IPS-18c (cell line): ENCODE data around the gene GJC2.

Experiments
- H3K4me3 ChIP-seq: 2 replicates; pipeline ENCODE4 v1.7.0; 2013; ENCODE audit warnings: low read depth, mild to moderate bottlenecking, low read length, moderate library complexity; ENCODE audit not compliant: insufficient read depth
- H3K9me3 ChIP-seq: one replicate; pipeline ENCODE4 v1.6.1; 2013; ENCODE audit warnings: mild to moderate bottlenecking, low read length, moderate library complexity; ENCODE audit not compliant: control insufficient read depth, insufficient read depth

GJC2 gene

DNA sequence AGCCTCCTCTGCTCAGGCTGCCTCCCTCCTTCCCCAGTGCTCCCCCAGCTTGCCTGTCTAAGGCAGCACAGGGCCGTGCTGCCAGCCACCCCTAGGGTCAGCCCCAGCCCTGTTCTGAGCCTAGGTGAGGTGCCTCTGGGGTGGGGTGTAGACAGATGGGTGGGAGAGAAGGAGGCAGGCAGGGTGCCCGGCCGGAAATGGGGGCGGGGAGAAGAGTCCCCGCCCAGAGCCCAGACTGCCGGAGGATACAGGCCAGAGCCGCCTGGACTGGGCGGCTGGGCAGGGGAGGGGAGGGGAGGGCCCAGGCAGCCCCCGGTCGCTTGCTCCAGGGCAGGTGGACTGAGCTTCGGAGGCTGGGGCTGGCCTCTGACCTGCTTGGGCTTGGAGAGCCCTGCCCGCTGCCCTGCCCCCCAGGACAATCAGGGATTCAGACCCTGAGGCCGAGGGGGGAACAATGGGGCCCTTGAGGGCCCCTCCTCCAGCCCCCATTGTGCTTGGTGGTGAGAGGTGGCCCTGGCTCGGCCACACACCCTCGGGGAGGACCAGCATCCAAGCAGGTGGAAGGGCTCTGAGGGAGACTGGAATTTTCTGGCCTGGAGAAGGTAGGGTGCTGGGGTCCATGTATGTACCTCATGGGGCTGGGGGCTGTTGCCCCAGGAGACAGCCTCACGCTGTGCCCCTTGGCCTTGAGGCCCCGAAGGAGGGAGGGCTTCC, at the start of gene GJC2:
Gene GJC2 (plus strand): TSS at position 525 of the 714 bp plus-strand sequence. CDS start 7,829 bp downstream, outside the sequence.
- H3K4me3 ChIP-seq = no peak within 1 kb of the TSS
- H3K9me3 ChIP-seq = no peaks in the 10 kb centered on the region

DNA sequence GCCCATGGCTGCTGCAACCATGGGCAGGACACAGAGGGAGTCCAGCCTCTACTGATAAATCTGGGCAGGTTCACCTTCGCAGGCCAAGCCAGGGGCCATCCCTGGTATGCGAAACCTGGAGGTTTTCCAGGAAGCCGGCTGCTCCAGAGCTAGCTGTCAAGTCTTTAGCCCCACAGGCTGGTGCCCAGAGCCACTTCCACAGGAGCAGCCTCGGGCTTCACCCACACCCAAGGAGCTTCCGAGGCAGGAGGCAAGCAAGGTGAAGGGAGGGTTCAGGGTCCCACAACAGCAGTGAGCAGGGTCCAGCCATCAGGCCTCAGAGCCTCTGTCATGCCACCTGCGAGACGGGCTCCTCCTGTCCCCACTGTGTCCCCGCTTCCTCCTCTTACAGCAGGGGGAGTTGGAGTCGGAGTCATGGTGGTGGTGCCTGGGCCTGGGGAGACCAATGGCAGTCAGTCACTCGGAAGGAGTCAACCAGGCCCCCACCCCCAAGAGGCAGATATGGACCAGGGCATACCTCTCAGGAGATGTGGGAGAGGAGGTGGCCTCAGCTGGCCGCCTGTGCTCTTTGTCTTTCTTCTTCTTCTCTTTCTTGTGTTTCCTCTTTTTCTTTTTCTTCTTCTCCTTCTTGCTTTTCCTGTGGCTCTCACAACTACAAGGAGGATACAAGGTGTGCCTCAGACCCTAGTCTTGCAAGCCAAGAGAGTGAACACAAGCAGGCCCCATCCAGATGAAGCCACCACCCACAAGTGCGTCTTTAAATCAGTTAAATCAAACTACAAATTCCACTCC, 48.7 kb upstream of the GJC2 start:
- H3K9me3 ChIP-seq = no peaks in the 10 kb centered on the region

DNA sequence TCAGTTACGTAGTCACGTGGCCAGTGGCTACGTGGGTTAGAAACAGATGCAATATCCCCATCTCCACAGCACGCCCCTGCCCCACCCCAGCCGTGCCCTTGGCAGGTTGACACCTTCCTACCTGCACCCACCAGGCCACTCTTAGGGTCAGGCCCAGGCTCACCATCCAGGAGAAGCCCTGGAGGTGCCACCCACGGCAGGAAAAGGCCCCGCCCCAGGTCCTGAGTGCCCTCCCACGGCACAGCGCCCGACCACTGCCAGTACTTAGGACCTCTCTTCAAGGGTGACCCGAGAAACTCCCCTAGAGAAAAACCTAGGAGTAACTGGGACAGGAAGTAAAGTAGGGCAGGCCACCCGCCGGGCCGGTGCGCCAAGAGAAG, 48.1 kb upstream of the GJC2 start:
- Histone ChIP-seq H3K9me3 (no peaks in the 10 kb centered on the region), H3K4me3 (peak overlapping the region; percentile 90)

More for the DNA sequence above, 48.7 kb upstream of the GJC2 start:
- H3K4me3 ChIP-seq = peak overlapping the region; percentile 90

- no peaks in the 10 kb centered on the region for H3K9me3 ChIP-seq
- peak overlapping the region; percentile 90 for H3K4me3 ChIP-seq
Measured at GRCh38 chr1:228101994-228102790, 47.5 kb upstream of the GJC2 start.

GRCh38 chr1:228102791-228103620, 46.7 kb upstream of the GJC2 start, which contains the start of gene C1orf35:
TSS of gene C1orf35 (minus strand) at chr1:228103325. CDS start at chr1:228103227, 98 bp downstream.
- H3K9me3 ChIP-seq = no peaks in the 10 kb centered on the region
- H3K4me3 ChIP-seq = peak within 1 kb of the TSS; percentile 90

DNA sequence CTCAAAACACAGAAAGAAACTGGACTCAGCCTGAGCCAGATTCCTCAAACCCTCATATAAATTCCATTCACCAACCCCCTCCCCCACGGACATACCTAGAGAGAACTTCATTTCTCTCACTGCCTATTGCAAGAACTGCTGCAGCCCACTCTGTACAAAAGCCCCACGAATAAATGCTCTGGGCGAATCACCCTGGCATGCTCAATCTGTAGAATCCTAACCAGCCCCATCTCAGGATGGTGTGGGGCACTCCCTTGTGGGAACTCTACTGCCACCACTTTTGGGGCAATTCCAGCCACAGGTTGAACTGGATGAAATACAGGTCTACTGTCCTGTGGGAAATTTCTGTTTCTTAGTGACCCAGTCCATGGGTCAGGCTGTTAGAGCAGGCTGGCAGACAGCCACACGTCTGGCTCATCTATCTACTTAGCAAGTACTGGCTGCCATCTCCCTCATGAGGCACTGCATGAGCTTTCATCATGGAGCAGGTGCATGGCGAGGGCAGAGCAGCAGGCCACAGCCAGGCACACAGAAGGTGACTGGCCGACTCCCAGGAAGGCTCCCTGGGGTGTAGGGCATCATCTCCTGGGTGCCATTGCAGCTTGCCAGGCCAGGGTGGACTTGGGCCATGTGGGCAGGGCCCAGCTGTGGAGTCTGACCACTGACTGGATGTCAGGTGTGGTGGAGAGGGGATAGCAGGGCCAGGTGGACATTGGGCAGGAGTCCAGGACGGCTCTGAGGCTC, 45.0 kb upstream of the GJC2 start:
- Histone ChIP-seq H3K4me3 (no peak overlapping the region), H3K9me3 (no peaks in the 10 kb centered on the region)

DNA sequence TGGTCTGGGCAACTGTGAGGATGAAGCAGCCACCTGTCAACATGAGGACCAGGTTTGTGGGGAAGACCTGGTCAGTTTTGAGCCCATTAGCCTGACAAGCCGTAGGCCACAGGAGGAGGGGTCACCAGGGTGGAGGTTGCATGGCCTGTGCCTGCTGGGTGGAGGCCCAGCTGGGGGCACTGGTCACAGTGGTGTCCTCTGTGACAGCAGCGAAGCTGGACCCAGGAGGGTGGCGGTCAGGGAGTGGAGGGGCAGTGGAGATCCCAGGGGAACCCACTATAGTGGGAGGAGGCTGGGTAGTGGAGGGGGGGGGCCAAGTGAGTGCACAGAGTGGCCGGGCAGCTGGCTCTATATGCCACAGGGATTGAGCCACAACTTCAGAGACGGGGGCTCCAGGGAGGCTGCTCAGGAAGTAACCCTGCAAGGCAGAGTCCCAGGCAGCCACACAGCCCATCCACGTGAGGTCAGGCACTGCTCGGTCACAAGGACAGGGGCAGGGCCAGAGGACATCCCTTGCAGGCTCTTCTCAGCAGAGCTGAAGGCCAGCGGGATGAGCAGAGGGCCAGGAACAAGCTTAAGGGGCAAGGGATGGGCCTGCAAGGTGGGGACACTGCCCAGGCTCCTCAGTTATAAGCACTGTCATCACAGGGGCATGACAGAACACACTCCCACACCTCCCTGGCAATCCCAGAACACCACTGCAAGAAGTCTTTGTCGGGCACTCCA, 44.3 kb upstream of the GJC2 start:
- H3K4me3 ChIP-seq = no peak overlapping the region
- no peaks in the 10 kb centered on the region for H3K9me3 ChIP-seq

- Histone ChIP-seq H3K4me3 (no peak overlapping the region), H3K9me3 (no peaks in the 10 kb centered on the region)
Measured at GRCh38 chr1:228105996-228106799, 43.5 kb upstream of the GJC2 start.

DNA sequence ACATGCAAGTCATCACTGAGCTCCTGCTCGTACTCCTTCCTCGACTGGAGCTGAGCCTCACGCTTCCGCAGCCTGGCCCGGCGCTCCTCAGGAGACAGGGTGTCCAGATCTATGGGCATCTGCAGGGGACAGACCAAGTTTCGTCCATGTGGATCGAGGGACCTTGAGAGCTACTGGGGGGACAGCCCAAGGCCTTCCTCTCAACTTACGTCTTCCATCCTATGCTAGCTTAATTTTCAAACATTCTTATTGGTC, 43.0 kb upstream of the GJC2 start:
- Histone ChIP-seq H3K4me3 (no peak overlapping the region), H3K9me3 (no peaks in the 10 kb centered on the region)

DNA sequence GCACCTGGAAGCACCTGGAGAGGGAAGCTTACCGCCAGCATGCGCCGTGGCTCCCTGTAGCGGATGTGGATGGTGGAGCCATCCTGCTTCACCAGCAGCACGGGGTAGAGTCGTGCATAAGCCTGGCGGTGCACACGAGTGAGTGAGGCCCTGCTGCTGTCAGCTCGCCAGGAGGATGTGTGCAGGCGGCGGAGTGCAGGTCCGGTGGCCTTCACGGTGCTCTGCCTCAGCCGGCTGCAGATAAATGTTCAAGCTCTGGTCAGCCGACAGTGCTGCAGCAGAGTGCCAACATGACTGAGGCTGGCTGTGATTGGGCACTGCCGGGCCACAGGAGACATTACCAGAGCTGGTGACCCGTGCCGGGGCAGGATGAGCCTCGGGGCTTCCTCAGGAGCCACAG, 42.1 kb upstream of the GJC2 start:
- Histone ChIP-seq H3K4me3 (no peak overlapping the region), H3K9me3 (no peaks in the 10 kb centered on the region)

DNA sequence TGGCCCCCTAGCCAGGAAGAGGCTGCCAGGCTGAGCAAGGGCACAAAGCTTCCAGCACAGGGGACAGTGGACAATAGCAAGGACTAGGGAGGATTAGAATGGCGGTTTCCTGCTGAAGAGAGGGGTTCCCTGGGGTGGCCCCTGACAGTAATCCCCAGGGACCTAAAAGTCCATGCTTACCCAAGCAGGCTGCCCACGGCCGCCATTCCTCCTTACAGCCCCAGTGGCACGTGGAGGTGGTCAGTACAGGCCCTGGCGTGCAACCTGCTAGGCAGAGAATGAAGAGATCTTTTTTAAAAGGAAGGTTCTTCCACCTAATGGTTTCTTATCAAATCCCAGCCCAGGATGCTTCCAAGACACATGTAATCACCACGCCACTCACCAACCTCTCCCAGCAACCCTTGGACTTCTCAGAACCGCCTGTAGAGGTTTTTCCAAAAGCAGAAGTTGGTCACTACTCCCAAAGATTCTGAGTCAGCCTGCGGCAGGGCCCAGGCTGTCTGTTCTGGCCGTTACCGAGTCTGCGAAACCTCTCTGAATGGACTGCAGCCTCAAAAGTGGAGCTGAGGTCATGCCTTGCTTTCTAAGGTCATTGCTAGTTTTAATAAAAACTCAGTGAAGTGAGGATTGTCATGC, 41.6 kb upstream of the GJC2 start:
- Histone ChIP-seq H3K9me3 (no peaks in the 10 kb centered on the region), H3K4me3 (peak overlapping the region; percentile 99)

DNA sequence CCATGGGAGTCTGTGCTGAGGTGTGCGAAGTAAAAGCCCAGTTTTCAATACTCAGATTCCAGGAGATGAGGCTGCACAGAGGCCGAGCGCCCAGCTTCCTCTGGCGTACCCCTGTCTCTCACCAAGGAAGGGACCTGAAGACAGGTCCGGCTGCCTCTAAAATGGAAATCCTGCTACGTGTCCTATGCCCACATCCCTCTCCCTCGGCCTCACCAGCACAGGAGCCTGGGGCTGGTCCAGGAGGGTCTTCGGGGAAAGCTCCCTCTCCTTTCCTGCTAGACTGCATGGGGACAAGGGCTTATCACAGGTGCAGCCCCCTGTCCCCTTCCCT, 41.0 kb upstream of the GJC2 start:
- Histone ChIP-seq H3K4me3 (peak overlapping the region; percentile 99), H3K9me3 (no peaks in the 10 kb centered on the region)

DNA sequence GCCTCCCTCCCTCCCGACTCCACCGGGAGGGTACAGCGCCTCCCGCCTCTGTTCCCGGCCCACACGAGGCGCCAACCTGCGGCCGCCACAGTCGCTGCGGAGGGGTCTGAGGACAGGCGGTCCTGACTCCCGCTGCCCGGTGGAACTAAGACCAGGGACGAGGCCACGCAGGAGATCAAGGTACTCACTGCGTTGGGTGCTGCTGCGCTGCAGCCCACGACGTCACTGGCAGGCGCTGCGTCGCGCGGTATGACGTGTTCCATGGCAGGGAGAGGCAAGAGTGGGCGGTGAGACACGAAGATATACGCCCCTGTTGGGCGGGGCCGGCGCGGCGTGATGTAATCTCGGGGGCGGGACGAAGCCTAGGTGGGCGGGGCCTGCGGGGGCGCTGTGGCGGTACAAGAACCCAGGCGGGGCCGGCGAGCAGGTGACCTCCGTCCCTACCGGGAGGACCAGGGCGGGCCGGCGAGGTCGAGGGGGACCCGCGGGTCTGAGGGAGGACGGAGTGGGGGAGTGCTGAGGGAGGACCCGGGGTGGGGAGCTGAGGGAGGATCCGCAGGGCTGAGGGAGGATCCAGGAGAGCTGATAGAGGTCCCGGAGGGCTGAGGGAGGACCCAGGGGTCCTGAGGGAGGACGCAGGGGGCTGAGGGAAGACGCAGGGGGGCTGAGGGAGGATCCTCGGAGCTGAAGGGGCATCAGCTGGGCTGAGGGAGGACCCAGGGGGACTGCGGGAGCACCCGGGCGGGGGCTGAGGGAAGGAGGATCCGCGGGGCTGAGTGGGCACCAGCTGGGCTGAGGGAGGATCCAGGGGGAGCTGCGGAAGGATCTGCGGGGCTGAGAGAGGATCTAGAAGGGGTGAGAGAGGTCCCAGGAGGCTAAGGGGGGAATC, 40.4 kb upstream of the GJC2 start, which contains the start of gene MRPL55:
Gene MRPL55 (minus strand): TSS at position 227 of the 889 bp plus-strand sequence. CDS start 1,039 bp downstream, outside the sequence.
- Histone ChIP-seq H3K9me3 (no peaks in the 10 kb centered on the region), H3K4me3 (peak within 1 kb of the TSS; percentile 99)

DNA sequence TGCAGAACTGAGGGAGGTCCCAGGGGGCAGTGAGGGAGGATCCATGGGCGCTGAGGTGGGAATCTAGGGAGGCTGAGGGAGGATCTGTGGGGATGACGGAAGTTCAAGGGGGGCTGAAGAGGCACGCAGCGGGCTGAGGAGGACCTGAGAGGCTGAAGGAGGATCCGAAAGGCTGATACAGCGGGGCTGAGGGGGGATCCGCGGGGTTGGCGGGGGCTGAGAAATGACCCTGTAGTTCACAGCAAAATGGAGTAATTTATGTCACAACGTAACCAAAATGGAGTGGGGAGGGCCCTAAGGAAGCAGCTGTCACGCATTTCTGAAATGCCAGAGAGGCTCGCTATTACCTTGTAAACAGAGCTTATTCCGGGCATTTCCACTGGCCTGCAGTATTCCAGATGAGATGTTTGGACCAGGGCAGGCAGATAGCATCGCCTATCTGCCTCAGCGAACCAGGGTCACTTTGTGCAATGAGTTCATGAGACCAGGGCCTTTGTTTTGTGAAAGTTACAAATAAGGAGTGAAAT, 39.7 kb upstream of the GJC2 start:
- Histone ChIP-seq H3K4me3 (peak overlapping the region; percentile 99), H3K9me3 (no peaks in the 10 kb centered on the region)
